Neural cell (in vitro differentiated cells): ENCODE data around the gene ZMYND19. TPM values are rescaled to one million over a fixed set of nuclear protein-coding genes. Genes with fewer than 3 reads are reported as not detected.
"Not testable (repeated sequence)": the region's sequence is repeated elsewhere in the genome, so short reads cannot be mapped to it uniquely, and the experiment has no call there.

Source experiments
- H2AFZ ChIP-seq: fragments of 200-600, 300-800 bp; sonication (generic), shearing (Covaris generic); 2 replicates; pipeline ENCODE4 v1.6.0; 2014; ENCODE audit warnings: low read depth, mild to moderate bottlenecking, antibody characterized with exemption, low read length, moderate library complexity
- H3F3A ChIP-seq: fragments of 200-600 bp; shearing (Covaris generic); 2 replicates; pipeline ENCODE4 v1.6.1; 2016; ENCODE audit warnings: mild to moderate bottlenecking, moderate library complexity, mixed read lengths, antibody characterized with exemption, low read length; ENCODE audit not compliant: insufficient read depth, poor library complexity, severe bottlenecking
- H3K27ac ChIP-seq: fragments of 200-600, 300-800 bp; sonication (generic), shearing (Covaris generic); 2 replicates; pipeline ENCODE4 v1.5.1; 2014; ENCODE audit warnings: mild to moderate bottlenecking, low read length, moderate library complexity
- H3K27me3 ChIP-seq: fragments of 300-800, 200-600 bp; sonication (generic), shearing (Covaris generic); 2 replicates; pipeline ENCODE4 v1.6.0; 2014; ENCODE audit warnings: mild to moderate bottlenecking, low read depth, low read length, moderate library complexity; ENCODE audit not compliant: insufficient read depth
- H3K36me3 ChIP-seq: fragments of 300-800, 200-600 bp; sonication (generic), shearing (Covaris generic); 2 replicates; pipeline ENCODE4 v1.5.1; 2014; ENCODE audit warnings: mild to moderate bottlenecking, antibody characterized with exemption, low read length, moderate library complexity; ENCODE audit not compliant: insufficient read depth
- H3K4me2 ChIP-seq: fragments of 300-800, 200-600 bp; sonication (generic), shearing (Covaris generic); 2 replicates; pipeline ENCODE4 v1.6.0; 2014; ENCODE audit warnings: mild to moderate bottlenecking, low read length
- H3K4me3 ChIP-seq: fragments of 300-800, 200-600 bp; sonication (generic), shearing (Covaris generic); 2 replicates; pipeline ENCODE4 v1.5.1; 2014; ENCODE audit warnings: mild to moderate bottlenecking, low read length, moderate library complexity
- H3K79me2 ChIP-seq: fragments of 200-600 bp; shearing (Covaris generic); replicated peaks from 2 replicates; pipeline ENCODE4 v1.6.0; 2014; ENCODE audit warnings: mild to moderate bottlenecking, low read length, moderate library complexity; ENCODE audit not compliant: insufficient read depth
- H3K9ac ChIP-seq: fragments of 300-800, 200-600 bp; sonication (generic), shearing (Covaris generic); 2 replicates; pipeline ENCODE4 v1.6.1; 2016; ENCODE audit warnings: mild to moderate bottlenecking, low read length, mixed read lengths
- H3K9me2 ChIP-seq: fragments of 200-600 bp; shearing (Covaris generic); 2 replicates; pipeline ENCODE4 v1.6.1; 2016; ENCODE audit warnings: mild to moderate bottlenecking, low read length, mixed read lengths; ENCODE audit not compliant: insufficient read depth
- H3K9me3 ChIP-seq: fragments of 200-600, 300-800 bp; sonication (generic), shearing (Covaris generic); 2 replicates; pipeline ENCODE4 v1.6.1; 2016; ENCODE audit warnings: mild to moderate bottlenecking, mixed run types, low read length, moderate library complexity, mixed read lengths
- H4K20me1 ChIP-seq: fragments of 200-600 bp; shearing (Covaris generic); 2 replicates; pipeline ENCODE4 v1.6.1; 2016; ENCODE audit warnings: mild to moderate bottlenecking, mixed run types; ENCODE audit not compliant: insufficient read depth
- EP300 ChIP-seq: fragments of 450-650 bp; conservative IDR thresholded peaks from 2 replicates; pipeline ENCODE4 v1.6.1; 2014; ENCODE audit warnings: antibody characterized with exemption, mild to moderate bottlenecking, moderate library complexity; ENCODE audit not compliant: poor library complexity, severe bottlenecking
- EZH2 ChIP-seq: fragments of 200-600, 300-800 bp; shearing (Covaris generic), sonication (generic); IDR thresholded peaks from 2 replicates; pipeline ENCODE4 v1.6.1; 2014; ENCODE audit warnings: antibody characterized with exemption, low read length, borderline replicate concordance, mild to moderate bottlenecking; ENCODE audit not compliant: insufficient read depth, poor library complexity, severe bottlenecking
- MXI1 ChIP-seq: fragments of 450-650 bp; conservative IDR thresholded peaks from 2 replicates; pipeline ENCODE4 v1.6.1; 2014; ENCODE audit warnings: antibody characterized with exemption, mild to moderate bottlenecking; ENCODE audit not compliant: poor library complexity, severe bottlenecking
- POLR2AphosphoS5 ChIP-seq: IDR thresholded peaks from 2 replicates; pipeline ENCODE4 v1.6.1; 2012
- RAD21 ChIP-seq: fragments of 450-650 bp; conservative IDR thresholded peaks from 2 replicates; pipeline ENCODE4 v1.6.1; 2014; ENCODE audit warnings: antibody characterized with exemption, mild to moderate bottlenecking, moderate library complexity
- REST ChIP-seq: IDR thresholded peaks from 2 replicates; pipeline ENCODE4 v1.6.1; 2012; ENCODE audit warnings: borderline replicate concordance
- SMC3 ChIP-seq: fragments of 450-650 bp; conservative IDR thresholded peaks from 2 replicates; pipeline ENCODE4 v1.6.1; 2014; ENCODE audit warnings: antibody characterized with exemption, mild to moderate bottlenecking, moderate library complexity; ENCODE audit not compliant: poor library complexity
- TAF1 ChIP-seq: IDR thresholded peaks from 2 replicates; pipeline ENCODE4 v1.6.1; 2012; ENCODE audit warnings: low read depth
- polyA plus RNA-seq: library from polyadenylated mRNA; depleted of rRNA; stranded (reverse); fragments of >200 nt; gene quantifications from 2 replicates; pipeline ENCODE4 v1.2.3, GENCODE V29; 2014
- TF ChIP-seq, protein P1 (sequence below): fragments of 450-650 bp; IDR thresholded peaks from 2 replicates; pipeline ENCODE4 v1.5.1; 2014; ENCODE audit warnings: antibody characterized with exemption, mild to moderate bottlenecking, moderate library complexity; ENCODE audit not compliant: poor library complexity, severe bottlenecking

ZMYND19 gene
- polyA plus RNA-seq, 1 donor from 2014 or later: 54.8 TPM

DNA sequence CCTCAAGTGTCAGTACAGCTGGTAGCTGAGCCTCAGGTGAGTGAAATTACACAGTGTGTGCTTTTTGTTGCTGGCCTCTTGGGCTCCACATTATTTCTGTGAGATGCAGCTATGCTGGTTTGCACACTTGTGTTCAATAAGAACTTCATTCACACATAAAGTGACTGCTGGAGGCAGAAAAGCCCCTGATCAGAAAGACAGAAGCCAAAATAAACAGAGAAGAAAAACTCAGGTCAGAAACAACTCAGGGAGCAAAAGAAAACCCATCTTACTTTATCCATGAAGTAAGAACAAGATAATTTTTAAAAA, 55.2 kb downstream of the ZMYND19 start:
- no peak overlapping the region for H2AFZ ChIP-seq
- H3K4me3 ChIP-seq: no peak overlapping the region
- H4K20me1 ChIP-seq: no peaks in the 10 kb centered on the region
- H3K27ac ChIP-seq: no peak overlapping the region
- TF ChIP-seq, protein P1, sequence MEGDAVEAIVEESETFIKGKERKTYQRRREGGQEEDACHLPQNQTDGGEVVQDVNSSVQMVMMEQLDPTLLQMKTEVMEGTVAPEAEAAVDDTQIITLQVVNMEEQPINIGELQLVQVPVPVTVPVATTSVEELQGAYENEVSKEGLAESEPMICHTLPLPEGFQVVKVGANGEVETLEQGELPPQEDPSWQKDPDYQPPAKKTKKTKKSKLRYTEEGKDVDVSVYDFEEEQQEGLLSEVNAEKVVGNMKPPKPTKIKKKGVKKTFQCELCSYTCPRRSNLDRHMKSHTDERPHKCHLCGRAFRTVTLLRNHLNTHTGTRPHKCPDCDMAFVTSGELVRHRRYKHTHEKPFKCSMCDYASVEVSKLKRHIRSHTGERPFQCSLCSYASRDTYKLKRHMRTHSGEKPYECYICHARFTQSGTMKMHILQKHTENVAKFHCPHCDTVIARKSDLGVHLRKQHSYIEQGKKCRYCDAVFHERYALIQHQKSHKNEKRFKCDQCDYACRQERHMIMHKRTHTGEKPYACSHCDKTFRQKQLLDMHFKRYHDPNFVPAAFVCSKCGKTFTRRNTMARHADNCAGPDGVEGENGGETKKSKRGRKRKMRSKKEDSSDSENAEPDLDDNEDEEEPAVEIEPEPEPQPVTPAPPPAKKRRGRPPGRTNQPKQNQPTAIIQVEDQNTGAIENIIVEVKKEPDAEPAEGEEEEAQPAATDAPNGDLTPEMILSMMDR: no peak
- no peak for TF ChIP-seq REST
- no peaks in the 10 kb centered on the region for H3K79me2 ChIP-seq
- no peak overlapping the region for H3K4me2 ChIP-seq
- H3K36me3 ChIP-seq: no peaks in the 10 kb centered on the region
- no peaks in the 10 kb centered on the region for H3K9me3 ChIP-seq
- no peak overlapping the region for H3K9ac ChIP-seq
- no peaks in the 10 kb centered on the region for H3F3A ChIP-seq
- no peaks in the 10 kb centered on the region for H3K9me2 ChIP-seq
- H3K27me3 ChIP-seq: no peaks in the 10 kb centered on the region

DNA sequence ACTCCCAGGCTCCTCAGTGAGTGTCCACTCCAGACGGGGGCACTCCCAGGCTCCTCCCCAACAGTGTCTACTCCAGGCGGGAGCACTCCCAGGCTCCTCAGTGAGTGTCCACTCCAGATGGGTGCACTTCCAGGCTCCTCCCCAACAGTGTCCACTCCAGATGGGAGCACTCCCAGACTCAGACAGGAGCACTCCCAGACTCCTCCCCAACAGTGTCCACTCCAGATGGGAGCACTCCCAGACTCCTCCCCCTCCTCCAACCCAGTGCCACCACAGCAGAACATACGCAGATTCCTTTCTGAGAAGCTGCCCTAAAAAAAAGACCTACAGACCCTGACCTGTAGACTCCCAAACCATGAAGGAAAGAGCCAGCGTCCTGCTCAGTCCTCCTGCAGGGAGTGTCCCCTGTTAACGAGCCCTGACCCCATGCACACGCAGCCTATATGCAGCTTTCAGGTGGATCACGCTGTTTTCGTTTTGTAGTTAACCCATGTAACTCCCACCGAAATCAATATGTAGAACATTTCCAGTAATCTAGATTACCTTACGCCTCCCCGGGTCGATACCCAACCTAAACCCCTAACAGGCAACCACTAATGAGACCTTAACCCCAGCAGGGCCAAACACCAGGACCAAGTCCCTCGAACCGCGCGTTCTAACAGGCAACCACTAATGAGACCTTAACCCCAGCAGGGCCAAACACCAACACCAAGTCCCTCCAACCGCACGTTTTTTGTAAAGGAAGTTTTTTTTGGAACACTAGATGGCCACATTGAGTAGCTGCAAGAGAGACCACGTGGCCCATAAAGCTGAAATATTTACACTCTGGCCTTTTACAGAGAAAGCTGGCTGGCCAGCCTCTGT, 55.8 kb downstream of the ZMYND19 start:
- H3K9me2 ChIP-seq: no peaks in the 10 kb centered on the region
- H3K36me3 ChIP-seq: no peaks in the 10 kb centered on the region
- no peak overlapping the region for H3K9ac ChIP-seq
- H3K9me3 ChIP-seq: no peaks in the 10 kb centered on the region
- H4K20me1 ChIP-seq: no peaks in the 10 kb centered on the region
- no peak overlapping the region for H3K27ac ChIP-seq
- no peaks in the 10 kb centered on the region for H3F3A ChIP-seq
- H3K27me3 ChIP-seq: no peaks in the 10 kb centered on the region
- no peak overlapping the region for H3K4me3 ChIP-seq
- TF ChIP-seq, protein P1: peak; percentile 76
- TF ChIP-seq TAF1: no peak
- no peak for TF ChIP-seq EP300
- no peak for TF ChIP-seq POLR2AphosphoS5
- TF ChIP-seq MXI1: no peak
- no peak for TF ChIP-seq EZH2
- TF ChIP-seq SMC3: peak; percentile 52
- no peak for TF ChIP-seq REST
- peak; percentile 32 for TF ChIP-seq RAD21
- no peaks in the 10 kb centered on the region for H3K79me2 ChIP-seq
- H3K4me2 ChIP-seq: no peak overlapping the region
- no peak overlapping the region for H2AFZ ChIP-seq

DNA sequence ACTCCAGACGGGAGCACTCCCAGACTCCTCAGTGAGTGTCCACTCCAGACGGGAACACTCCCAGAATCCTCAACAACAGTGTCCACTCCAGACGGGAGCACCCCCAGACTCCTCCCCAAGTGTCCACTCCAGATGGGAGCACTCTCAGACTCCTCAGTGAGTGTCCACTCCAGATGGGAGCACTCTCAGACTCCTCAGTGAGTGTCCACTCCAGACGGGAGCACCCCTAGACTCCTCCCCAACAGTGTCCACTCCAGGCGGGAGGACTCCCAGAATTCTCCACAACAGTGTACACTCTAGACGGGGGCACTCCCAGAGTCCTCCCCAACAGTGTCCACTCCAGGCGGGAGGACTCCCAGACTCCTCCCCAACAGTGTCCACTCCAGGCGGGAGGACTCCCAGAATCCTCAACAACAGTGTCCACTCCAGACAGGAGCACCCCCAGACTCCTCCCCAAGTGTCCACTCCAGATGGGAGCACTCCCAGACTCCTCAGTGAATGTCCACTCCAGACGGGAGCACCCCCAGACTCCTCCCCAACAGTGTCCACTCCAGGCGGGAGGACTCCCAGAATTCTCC, 57.3 kb downstream of the ZMYND19 start:
- not testable (repeated sequence) for H3K9me2 ChIP-seq, H3K27ac ChIP-seq, H3K79me2 ChIP-seq, H4K20me1 ChIP-seq, H3K9me3 ChIP-seq, H3K36me3 ChIP-seq, H2AFZ ChIP-seq, H3K4me3 ChIP-seq, H3K9ac ChIP-seq, H3K27me3 ChIP-seq, H3K4me2 ChIP-seq, H3F3A ChIP-seq
